ENCODE results near the gene ACOD1.

DNA sequence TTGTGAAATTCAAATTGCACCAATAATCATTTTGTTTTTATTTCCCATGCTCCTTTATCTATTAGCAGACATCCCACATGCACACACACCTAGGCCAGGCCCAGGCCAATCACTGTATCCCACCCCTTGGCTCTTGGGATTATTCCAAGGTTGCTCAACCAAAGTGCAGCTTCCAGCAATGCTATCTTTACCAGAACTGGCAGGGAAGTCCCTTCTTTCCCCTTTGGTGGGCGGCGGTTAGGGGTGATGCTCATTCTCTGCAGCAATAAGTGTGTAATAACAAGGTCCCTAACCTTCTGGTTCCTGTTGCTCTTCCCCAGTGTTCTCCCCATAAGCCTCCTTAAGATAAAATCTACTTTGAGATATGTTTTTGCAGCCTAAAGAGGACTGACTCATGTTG, 43.8 kb upstream of the ACOD1 start:
- TF ChIP-seq, protein P1, sequence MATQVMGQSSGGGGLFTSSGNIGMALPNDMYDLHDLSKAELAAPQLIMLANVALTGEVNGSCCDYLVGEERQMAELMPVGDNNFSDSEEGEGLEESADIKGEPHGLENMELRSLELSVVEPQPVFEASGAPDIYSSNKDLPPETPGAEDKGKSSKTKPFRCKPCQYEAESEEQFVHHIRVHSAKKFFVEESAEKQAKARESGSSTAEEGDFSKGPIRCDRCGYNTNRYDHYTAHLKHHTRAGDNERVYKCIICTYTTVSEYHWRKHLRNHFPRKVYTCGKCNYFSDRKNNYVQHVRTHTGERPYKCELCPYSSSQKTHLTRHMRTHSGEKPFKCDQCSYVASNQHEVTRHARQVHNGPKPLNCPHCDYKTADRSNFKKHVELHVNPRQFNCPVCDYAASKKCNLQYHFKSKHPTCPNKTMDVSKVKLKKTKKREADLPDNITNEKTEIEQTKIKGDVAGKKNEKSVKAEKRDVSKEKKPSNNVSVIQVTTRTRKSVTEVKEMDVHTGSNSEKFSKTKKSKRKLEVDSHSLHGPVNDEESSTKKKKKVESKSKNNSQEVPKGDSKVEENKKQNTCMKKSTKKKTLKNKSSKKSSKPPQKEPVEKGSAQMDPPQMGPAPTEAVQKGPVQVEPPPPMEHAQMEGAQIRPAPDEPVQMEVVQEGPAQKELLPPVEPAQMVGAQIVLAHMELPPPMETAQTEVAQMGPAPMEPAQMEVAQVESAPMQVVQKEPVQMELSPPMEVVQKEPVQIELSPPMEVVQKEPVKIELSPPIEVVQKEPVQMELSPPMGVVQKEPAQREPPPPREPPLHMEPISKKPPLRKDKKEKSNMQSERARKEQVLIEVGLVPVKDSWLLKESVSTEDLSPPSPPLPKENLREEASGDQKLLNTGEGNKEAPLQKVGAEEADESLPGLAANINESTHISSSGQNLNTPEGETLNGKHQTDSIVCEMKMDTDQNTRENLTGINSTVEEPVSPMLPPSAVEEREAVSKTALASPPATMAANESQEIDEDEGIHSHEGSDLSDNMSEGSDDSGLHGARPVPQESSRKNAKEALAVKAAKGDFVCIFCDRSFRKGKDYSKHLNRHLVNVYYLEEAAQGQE (IDR thresholded peaks at IDR 0.05; ENCODE audit: insufficient read depth in 1 of 2, low read depth in 2 of 2, low read length in 2 of 2) = no peak
- TF ChIP-seq TAF1 (IDR thresholded peaks at IDR 0.05; ENCODE audit: borderline replicate concordance, insufficient read depth, low read length) (no peak), POLR2AphosphoS5 (IDR thresholded peaks at IDR 0.05; ENCODE audit: low read depth, low read length) (no peak), FOXP2 (optimal IDR thresholded peaks at IDR 0.05; ENCODE audit: borderline replicate concordance, extremely low read depth, extremely low read length, insufficient read depth) (no peak), SIN3A (IDR thresholded peaks at IDR 0.05; ENCODE audit: borderline replicate concordance, insufficient read depth, low read length) (no peak)

Data from PFSK-1 (cell line).